Vagina (tissue), 2 donors: ENCODE data around the gene HOXB7.

ENCODE experiments used
- POLR2A ChIP-seq, 2 donors: fragments of 450-650 bp; IDR thresholded peaks; one replicate each; pipeline ENCODE4 v1.6.1; 2017; ENCODE audit warnings: antibody characterized with exemption in 2 of 2, mild to moderate bottlenecking in 2 of 2, moderate library complexity in 2 of 2
- TF ChIP-seq, protein P1 (sequence below), 3 experiments: fragments of 450-650 bp in 2 of 3; fragments of 200-600 bp in 1 of 3; sonication (generic) in 1 of 3; IDR thresholded peaks; one replicate each; pipeline ENCODE4 v1.5.1; 2017 to 2019; ENCODE audit warnings: antibody characterized with exemption in 3 of 3, mild to moderate bottlenecking in 2 of 3, moderate library complexity in 2 of 3

- TF ChIP-seq, protein P1, sequence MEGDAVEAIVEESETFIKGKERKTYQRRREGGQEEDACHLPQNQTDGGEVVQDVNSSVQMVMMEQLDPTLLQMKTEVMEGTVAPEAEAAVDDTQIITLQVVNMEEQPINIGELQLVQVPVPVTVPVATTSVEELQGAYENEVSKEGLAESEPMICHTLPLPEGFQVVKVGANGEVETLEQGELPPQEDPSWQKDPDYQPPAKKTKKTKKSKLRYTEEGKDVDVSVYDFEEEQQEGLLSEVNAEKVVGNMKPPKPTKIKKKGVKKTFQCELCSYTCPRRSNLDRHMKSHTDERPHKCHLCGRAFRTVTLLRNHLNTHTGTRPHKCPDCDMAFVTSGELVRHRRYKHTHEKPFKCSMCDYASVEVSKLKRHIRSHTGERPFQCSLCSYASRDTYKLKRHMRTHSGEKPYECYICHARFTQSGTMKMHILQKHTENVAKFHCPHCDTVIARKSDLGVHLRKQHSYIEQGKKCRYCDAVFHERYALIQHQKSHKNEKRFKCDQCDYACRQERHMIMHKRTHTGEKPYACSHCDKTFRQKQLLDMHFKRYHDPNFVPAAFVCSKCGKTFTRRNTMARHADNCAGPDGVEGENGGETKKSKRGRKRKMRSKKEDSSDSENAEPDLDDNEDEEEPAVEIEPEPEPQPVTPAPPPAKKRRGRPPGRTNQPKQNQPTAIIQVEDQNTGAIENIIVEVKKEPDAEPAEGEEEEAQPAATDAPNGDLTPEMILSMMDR (IDR thresholded peaks at IDR 0.05): no peak
- TF ChIP-seq POLR2A (IDR thresholded peaks at IDR 0.05): no peak
Observed at GRCh38 chr17:48588528-48588927, 22.3 kb downstream of the HOXB7 start.
